ENCODE results near the gene COG4.
"Not testable (repeated sequence)": the region's sequence is repeated elsewhere in the genome, so short reads cannot be mapped to it uniquely, and the experiment has no call there.

COG4 gene

DNA sequence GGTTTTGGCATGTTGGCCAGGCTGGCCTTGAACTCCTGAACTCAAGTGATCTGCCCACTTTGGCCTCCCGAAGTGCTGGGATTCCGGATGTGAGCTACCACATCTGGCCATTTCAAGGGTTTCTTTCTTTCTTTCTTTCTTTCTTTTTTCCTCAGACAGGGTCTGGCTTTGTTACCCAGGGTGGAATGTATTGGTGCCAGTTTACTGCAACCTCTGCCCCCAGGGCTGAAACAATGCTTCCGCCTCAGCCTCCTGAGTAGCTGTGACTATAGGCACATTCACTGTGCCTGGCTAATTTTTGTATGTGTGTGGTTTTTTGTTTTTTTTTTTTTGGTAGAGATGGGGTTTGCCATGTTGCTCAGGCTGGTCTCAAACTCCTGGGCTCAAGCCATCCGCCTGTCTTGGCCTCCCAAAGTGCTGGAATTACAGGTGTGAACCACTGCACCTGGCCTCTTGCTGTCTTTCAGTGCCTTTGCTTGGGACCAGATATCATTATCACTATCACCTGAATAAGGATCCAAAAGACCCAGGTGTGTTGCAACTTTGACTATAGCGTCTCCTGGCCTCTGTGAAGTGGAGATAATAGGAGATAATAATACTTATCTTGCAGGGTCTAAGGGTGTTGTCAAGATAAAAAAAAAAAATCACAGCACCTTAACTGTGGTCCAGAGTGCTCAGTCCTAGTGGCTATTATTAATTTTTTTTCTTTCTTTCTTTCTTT, 65.7 kb downstream of the COG4 start:
- DNase-seq (ENCODE audit: low read depth in 3 of 3, low spot score in 1 of 3), result no peak

DNA sequence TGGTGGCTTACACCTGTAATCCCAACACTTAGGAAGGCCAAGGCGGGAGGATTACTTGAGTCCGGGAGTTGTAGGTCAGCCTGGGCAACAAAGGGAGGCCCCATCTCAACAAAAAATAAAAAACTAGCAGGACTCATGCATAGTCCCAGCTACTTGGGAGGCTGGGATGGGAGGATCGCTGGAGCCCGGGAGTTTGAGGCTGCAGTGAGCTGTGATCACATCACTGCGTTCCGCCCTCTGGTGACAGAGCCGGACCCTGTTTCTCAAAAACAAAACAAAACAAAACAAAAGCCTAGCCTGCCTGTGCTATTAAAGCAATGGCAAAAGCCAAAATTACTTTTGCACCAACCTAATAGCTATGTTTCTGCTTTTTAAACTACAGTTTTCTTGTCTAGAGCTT, 67.4 kb downstream of the COG4 start:
- no peak for DNase-seq (ENCODE audit: low read depth in 3 of 3, low spot score in 1 of 3)

GRCh38 chr16:70454222-70455034, 68.9 kb downstream of the COG4 start, which contains the start of gene FCSK:
Gene FCSK (plus strand): TSS chr16:70454595. CDS start chr16:70463191, 8,596 bp downstream.
- peak in 2 of 3 donors; percentile 36 to 55 for DNase-seq (ENCODE audit: low read depth in 3 of 3, low spot score in 1 of 3)

DNA sequence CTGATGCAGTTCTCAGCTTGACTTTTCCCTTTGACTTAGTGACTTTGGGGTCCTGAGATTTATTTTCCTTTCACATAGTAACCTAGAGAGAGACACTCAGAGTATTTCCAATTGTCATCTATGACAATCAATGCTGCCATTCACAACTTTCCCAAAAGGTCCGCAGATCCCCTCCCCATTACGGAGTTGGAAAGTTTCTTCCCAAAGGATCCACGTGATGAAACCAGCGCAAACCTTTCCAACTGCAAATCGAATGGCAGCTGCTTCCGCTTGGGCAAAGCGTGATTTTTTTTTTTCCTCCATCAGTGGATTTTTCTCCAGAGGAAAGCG, 69.5 kb downstream of the COG4 start:
- DNase-seq (ENCODE audit: low read depth in 3 of 3, low spot score in 1 of 3), result no peak

DNA sequence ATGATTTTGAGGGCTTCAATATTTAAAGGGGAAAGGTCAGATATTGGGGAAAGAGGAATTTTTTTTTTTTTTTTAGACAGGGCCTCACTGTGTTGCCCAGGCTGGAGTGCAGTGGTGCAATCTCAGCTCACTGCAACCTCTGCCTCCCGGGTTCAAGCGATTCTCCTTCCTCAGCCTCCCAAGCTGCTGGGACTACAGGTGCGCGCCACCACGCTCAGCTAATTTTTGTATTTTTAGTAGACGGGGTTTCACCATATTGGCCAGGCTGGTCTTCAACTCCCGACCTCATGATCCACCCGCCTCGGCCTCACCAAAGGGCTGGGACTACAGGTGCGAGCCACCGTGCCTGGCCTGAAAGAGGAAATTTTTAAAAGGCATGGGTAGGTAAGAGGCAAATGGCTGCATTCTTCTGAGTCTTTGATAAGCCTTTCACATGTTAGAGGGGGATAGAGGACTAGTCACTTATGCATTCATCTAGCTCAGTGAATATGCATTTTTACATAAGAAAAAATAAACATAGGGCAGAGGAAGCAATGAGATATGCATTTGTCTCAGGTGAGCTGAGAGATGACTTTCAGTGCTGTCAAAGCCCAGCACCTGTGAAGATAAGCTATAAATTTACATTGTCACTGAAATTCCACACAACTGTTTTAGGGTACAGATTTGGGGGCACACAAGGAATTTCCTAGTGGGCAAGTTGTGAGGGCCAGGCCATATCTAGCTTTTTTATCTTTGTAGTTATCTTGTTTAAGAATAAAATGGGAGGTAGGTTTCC, 70.0 kb downstream of the COG4 start:
- no peak for DNase-seq (ENCODE audit: low read depth in 3 of 3, low spot score in 1 of 3)

- DNase-seq (ENCODE audit: low read depth in 3 of 3, low spot score in 1 of 3), result not testable (repeated sequence)
These were observed 72.4 kb downstream of the COG4 start for GRCh38 chr16:70451004-70451340.

GRCh38 chr16:70450142-70451003, 73.0 kb downstream of the COG4 start:
- not testable (repeated sequence) for DNase-seq (ENCODE audit: low read depth in 3 of 3, low spot score in 1 of 3)

DNA sequence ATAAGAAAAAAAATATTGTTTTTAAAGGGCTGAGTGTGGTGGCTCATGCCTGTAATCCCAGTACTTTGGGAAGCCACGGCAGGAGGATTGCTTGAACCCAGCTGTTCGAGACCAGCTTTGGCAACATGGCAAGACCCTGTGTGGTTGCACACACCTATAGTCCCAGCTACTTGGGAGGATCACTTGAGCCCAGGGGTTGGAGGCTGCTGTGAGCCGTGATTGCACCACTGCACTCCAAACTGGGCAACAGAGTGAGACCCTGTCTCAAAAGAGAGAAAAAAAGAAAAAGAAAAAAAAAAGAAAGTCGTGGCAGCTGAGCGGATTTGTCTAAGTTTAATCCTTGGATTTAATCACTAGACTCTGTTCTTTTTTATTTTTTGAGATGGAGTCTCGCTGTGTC, 75.3 kb downstream of the COG4 start:
- no peak for DNase-seq (ENCODE audit: low read depth in 3 of 3, low spot score in 1 of 3)

- DNase-seq (ENCODE audit: low read depth in 3 of 3, low spot score in 1 of 3), result no peak
These were observed 78.9 kb downstream of the COG4 start for GRCh38 chr16:70444249-70445063.

DNA sequence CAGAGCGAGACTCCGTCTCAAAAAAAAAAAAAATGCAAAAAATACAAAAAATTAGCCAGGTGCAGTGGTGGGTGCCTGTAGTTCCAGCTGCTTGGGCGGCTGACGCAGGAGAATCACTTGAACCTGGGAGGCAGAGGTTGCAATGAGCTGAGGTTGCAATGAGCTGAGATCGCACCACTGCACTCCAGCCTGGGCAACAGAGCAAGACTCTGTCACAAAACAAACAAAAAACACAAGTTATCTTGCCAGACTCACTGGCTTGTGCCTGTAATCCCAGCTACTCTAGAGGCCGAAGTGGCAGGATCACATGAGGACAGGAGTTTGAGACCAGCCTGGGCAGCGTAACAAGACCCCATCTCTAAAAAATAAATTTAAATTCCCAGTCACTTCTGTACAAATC, 81.0 kb downstream of the COG4 start:
- no peak for DNase-seq (ENCODE audit: low read depth in 3 of 3, low spot score in 1 of 3)

DNA sequence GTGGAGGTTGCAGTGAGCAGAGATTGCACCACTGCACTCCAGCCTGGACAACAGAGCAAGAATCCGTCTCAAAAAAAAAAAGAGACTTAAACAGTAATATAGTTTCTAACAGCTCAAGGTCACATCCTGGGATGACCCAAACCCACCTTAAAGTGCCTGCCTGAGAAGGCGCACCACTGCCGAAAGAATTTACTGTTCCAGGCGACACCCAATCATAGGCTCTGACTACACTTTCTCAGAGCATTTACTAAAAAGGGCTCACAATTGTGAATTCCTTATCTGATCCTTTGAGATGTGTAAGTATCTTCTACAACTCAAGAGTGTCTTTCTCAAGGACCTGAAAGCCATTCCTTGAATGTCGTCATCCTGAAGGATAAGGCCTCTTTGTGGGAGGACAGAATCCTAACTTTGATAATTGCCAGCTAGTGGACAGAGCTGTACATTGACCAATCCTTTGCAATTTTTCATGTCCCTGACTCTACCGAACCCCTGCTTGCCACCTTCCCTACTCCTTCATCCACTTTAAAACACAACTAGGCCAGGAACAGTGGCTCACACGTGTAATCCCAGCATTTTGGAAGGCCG, 81.9 kb downstream of the COG4 start:
- DNase-seq (ENCODE audit: low read depth in 3 of 3, low spot score in 1 of 3), result no peak

GRCh38 chr16:70440009-70440692, 83.2 kb downstream of the COG4 start:
- no peak for DNase-seq (ENCODE audit: low read depth in 3 of 3, low spot score in 1 of 3)

GRCh38 chr16:70438969-70439862, 84.1 kb downstream of the COG4 start, which contains the start of gene ST3GAL2:
Gene ST3GAL2 (minus strand): TSS chr16:70439100. CDS start chr16:70398530, 40,570 bp downstream.
- peak; percentile 84 to 88 (median 85) for DNase-seq (ENCODE audit: low read depth in 3 of 3, low spot score in 1 of 3)

GRCh38 chr16:70438585-70438968, 84.8 kb downstream of the COG4 start:
- no peak for DNase-seq (ENCODE audit: low read depth in 3 of 3, low spot score in 1 of 3)

- no peak for DNase-seq (ENCODE audit: low read depth in 3 of 3, low spot score in 1 of 3)
These were observed 85.5 kb downstream of the COG4 start for GRCh38 chr16:70437582-70438557.

GRCh38 chr16:70437017-70437581, 86.3 kb downstream of the COG4 start:
- no peak for DNase-seq (ENCODE audit: low read depth in 3 of 3, low spot score in 1 of 3)

Measured in stimulated activated CD4-positive, alpha-beta T cell treated with anti-CD3 and anti-CD28 coated beads, TNF-alpha, amount 100 ng/mL, for 1 hour (primary cell).